ENCODE measurements around the gene KRTAP6-1. TPM values are rescaled to one million over a fixed set of nuclear protein-coding genes. Genes with fewer than 3 reads are reported as not detected.

The KRTAP6-1 gene
- polyA plus RNA-seq (2013, experiment 1 of 2), result not detected
- not detected for polyA plus RNA-seq (2013, experiment 2 of 2)

DNA sequence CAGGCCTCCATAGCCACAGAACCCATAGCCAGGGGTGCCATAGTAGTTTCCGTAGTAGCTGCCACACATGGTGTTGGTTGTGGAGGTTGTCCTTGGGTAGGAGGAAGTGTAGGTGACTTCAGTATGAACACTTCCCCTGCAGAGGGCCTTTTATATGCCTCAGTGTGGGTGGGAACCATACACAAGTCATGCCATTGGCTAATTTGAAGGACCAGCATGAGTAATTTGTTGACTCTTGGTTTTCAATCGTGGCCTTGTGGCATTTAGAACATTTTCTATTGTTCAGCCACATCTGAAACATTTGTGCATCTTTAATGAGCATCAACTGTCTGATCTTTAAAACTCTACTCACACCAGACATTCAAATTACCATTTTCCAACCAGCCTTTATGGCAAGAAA lies at the start of gene KRTAP6-1:
KRTAP6-1 (minus strand) TSS at position 95 of the 400 bp plus-strand sequence; CDS start at position 69, 26 bp downstream.
- H2AK5ac ChIP-seq (ENCODE audit: low read length, severe bottlenecking), result no peak within 1 kb of the TSS
- no peak within 1 kb of the TSS for H2BK15ac ChIP-seq (ENCODE audit: low read depth, poor library complexity, severe bottlenecking)
- no peak for DNase-seq
- no peak within 1 kb of the TSS for H3K18ac ChIP-seq (ENCODE audit: low read depth in 1 of 2, low read length in 2 of 2)
- WGBS, result 68% methylated on average over 2 of the region's 2 CpGs
- no peak within 1 kb of the TSS for H3K14ac ChIP-seq (ENCODE audit: low read length in 2 of 2)
- H2BK5ac ChIP-seq (ENCODE audit: low read depth, low read length, poor library complexity, severe bottlenecking), result no peak within 1 kb of the TSS
- H3K36me3 ChIP-seq (ENCODE audit: control insufficient read depth in 1 of 2, insufficient read depth in 2 of 2, low read depth in 1 of 2, low read length in 2 of 2), result no peaks in the 10 kb centered on the region
- H2BK120ac ChIP-seq (ENCODE audit: low read depth, low read length), result no peak within 1 kb of the TSS
- no peaks in the 10 kb centered on the region for H3K79me1 ChIP-seq (replicated peaks; ENCODE audit: low read length, poor library complexity, severe bottlenecking)
- peaks cover 10% of the 10 kb centered on the region for H3K9me3 ChIP-seq (ENCODE audit: control insufficient read depth, low read length)
- H3K4me3 ChIP-seq (ENCODE audit: insufficient read depth in 1 of 2, low read depth in 1 of 2, low read length in 2 of 2), result no peak within 1 kb of the TSS
- H3K27me3 ChIP-seq (ENCODE audit: control insufficient read depth in 1 of 2, insufficient read depth in 1 of 2, low read length in 2 of 2), result no peaks in the 10 kb centered on the region
- no peak within 1 kb of the TSS for H2BK12ac ChIP-seq (ENCODE audit: low read length in 2 of 2)
- no peak within 1 kb of the TSS for H2AFZ ChIP-seq (ENCODE audit: low read depth, low read length)
- no peak within 1 kb of the TSS for H3K4ac ChIP-seq (ENCODE audit: low read depth in 1 of 2, low read length in 2 of 2)
- no peak within 1 kb of the TSS for H4K8ac ChIP-seq (ENCODE audit: low read length)
- no peak within 1 kb of the TSS for H3K23ac ChIP-seq (ENCODE audit: low read length in 2 of 2)
- H3K4me2 ChIP-seq (ENCODE audit: low read length, poor library complexity, severe bottlenecking), result no peak within 1 kb of the TSS
- no peak within 1 kb of the TSS for H4K91ac ChIP-seq (ENCODE audit: low read length)
- no peak within 1 kb of the TSS for H3K9ac ChIP-seq (ENCODE audit: low read length)
- no peak within 1 kb of the TSS for H3K27ac ChIP-seq (ENCODE audit: low read length, poor library complexity, severe bottlenecking)
- H3K4me1 ChIP-seq (ENCODE audit: control insufficient read depth, insufficient read depth, low read depth, low read length), result no peaks in the 10 kb centered on the region

DNA sequence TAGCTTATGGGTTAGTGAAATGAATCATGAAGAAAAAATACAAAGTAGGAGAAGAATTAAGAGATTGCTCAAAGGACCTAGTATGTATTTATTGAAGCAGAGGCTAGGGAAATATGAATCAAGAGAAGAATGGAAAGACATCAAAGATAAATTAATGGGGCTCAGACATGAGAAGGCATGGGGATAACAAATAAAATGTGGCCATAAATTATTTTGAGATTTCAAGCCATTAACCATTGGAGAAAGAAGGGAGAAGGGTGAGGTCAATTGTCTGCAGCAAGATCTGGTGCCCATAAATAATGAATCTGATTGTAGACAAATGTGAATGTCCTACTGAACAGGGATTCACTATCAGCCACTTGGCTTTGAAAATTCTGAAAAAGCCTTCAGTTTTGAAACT lies 39.2 kb upstream of the KRTAP6-1 start:
- Histone ChIP-seq H2BK120ac (ENCODE audit: low read depth, low read length) (no peak overlapping the region), H4K8ac (ENCODE audit: low read length) (no peak overlapping the region), H3K27ac (ENCODE audit: low read length, poor library complexity, severe bottlenecking) (no peak overlapping the region), H3K4me3 (ENCODE audit: insufficient read depth in 1 of 2, low read depth in 1 of 2, low read length in 2 of 2) (no peak overlapping the region), H3K36me3 (ENCODE audit: control insufficient read depth in 1 of 2, insufficient read depth in 2 of 2, low read depth in 1 of 2, low read length in 2 of 2) (no peaks in the 10 kb centered on the region), H2AFZ (ENCODE audit: low read depth, low read length) (no peak overlapping the region), H2BK15ac (ENCODE audit: low read depth, poor library complexity, severe bottlenecking) (no peak overlapping the region), H3K9ac (ENCODE audit: low read length) (no peak overlapping the region), H3K79me1 (replicated peaks; ENCODE audit: low read length, poor library complexity, severe bottlenecking) (no peaks in the 10 kb centered on the region), H3K9me3 (ENCODE audit: control insufficient read depth, low read length) (peaks cover 4% of the 10 kb centered on the region), H4K91ac (ENCODE audit: low read length) (no peak overlapping the region), H2AK5ac (ENCODE audit: low read length, severe bottlenecking) (no peak overlapping the region), H3K27me3 (ENCODE audit: control insufficient read depth in 1 of 2, insufficient read depth in 1 of 2, low read length in 2 of 2) (no peaks in the 10 kb centered on the region), H3K4me2 (ENCODE audit: low read length, poor library complexity, severe bottlenecking) (no peak overlapping the region), H3K18ac (ENCODE audit: low read depth in 1 of 2, low read length in 2 of 2) (no peak overlapping the region), H2BK5ac (ENCODE audit: low read depth, low read length, poor library complexity, severe bottlenecking) (no peak overlapping the region), H3K14ac (ENCODE audit: low read length in 2 of 2) (no peak overlapping the region), H3K4me1 (ENCODE audit: control insufficient read depth, insufficient read depth, low read depth, low read length) (no peaks in the 10 kb centered on the region), H3K4ac (ENCODE audit: low read depth in 1 of 2, low read length in 2 of 2) (no peak overlapping the region), H2BK12ac (ENCODE audit: low read length in 2 of 2) (no peak overlapping the region), H3K23ac (ENCODE audit: low read length in 2 of 2) (no peak overlapping the region)
- no peak for DNase-seq

DNA sequence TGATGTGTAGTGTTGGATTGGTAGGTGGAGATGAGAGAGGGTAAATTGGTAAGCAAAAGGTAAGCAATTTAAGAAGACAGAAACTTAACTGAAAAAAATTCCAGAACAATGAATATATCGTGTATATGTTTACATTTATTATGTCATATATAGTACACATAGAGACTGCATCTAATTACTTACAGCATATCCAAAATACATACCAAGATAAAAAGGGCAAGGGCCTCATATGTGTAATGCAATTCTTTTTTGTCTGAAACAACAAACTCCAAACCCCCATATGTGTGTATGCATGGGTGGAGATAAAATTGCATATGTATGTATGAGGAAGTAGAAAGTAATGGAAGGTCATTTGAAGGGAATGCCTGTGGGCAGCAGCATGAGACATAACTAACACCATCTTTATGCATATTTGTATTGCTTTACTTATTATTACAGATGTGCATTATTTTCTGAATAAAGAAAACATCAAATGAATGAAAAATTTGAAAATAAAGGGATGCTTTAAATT lies 33.2 kb upstream of the KRTAP6-1 start:
- WGBS, result no CpG with 5 or more reads among the region's 1 CpG
- H2AK5ac ChIP-seq (ENCODE audit: low read length, severe bottlenecking), result no peak overlapping the region
- no peaks in the 10 kb centered on the region for H3K4me1 ChIP-seq (ENCODE audit: control insufficient read depth, insufficient read depth, low read depth, low read length)
- no peak overlapping the region for H2BK5ac ChIP-seq (ENCODE audit: low read depth, low read length, poor library complexity, severe bottlenecking)
- no peak overlapping the region for H3K23ac ChIP-seq (ENCODE audit: low read length in 2 of 2)
- H3K14ac ChIP-seq (ENCODE audit: low read length in 2 of 2), result no peak overlapping the region
- no peak overlapping the region for H2BK12ac ChIP-seq (ENCODE audit: low read length in 2 of 2)
- H3K18ac ChIP-seq (ENCODE audit: low read depth in 1 of 2, low read length in 2 of 2), result no peak overlapping the region
- no peak overlapping the region for H3K4ac ChIP-seq (ENCODE audit: low read depth in 1 of 2, low read length in 2 of 2)
- no peak overlapping the region for H2BK15ac ChIP-seq (ENCODE audit: low read depth, poor library complexity, severe bottlenecking)
- H3K9ac ChIP-seq (ENCODE audit: low read length), result no peak overlapping the region
- no peaks in the 10 kb centered on the region for H3K27me3 ChIP-seq (ENCODE audit: control insufficient read depth in 1 of 2, insufficient read depth in 1 of 2, low read length in 2 of 2)
- H4K91ac ChIP-seq (ENCODE audit: low read length), result no peak overlapping the region
- no peak overlapping the region for H2BK120ac ChIP-seq (ENCODE audit: low read depth, low read length)
- H3K4me3 ChIP-seq (ENCODE audit: insufficient read depth in 1 of 2, low read depth in 1 of 2, low read length in 2 of 2), result no peak overlapping the region
- DNase-seq, result no peak
- H3K79me1 ChIP-seq (replicated peaks; ENCODE audit: low read length, poor library complexity, severe bottlenecking), result no peaks in the 10 kb centered on the region
- no peak overlapping the region for H3K4me2 ChIP-seq (ENCODE audit: low read length, poor library complexity, severe bottlenecking)
- H2AFZ ChIP-seq (ENCODE audit: low read depth, low read length), result no peak overlapping the region
- no peak overlapping the region for H4K8ac ChIP-seq (ENCODE audit: low read length)
- peaks cover 13% of the 10 kb centered on the region for H3K9me3 ChIP-seq (ENCODE audit: control insufficient read depth, low read length)
- no peak overlapping the region for H3K27ac ChIP-seq (ENCODE audit: low read length, poor library complexity, severe bottlenecking)
- H3K36me3 ChIP-seq (ENCODE audit: control insufficient read depth in 1 of 2, insufficient read depth in 2 of 2, low read depth in 1 of 2, low read length in 2 of 2), result no peaks in the 10 kb centered on the region

DNA sequence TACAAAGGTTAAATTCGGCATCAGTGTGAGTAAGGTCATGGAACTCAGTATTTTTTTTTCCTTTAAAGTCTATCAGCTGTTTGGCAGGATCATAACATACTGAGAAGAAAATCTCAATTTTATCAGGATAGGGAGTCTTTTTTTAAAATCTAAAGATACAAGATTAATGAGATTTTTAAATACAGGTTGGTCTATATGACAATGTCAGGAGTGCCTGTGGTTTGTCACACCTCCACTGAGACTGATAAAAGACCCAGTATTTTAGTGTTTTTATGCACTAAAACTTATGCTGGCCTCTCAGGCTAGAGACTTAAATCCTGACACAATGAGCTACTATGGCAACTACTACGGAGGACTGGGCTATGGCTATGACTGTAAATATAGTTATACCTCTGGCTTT lies 28.8 kb upstream of the KRTAP6-1 start, which contains the start of gene KRTAP20-3:
KRTAP20-3 (plus strand) TSS at position 301 of the 400 bp plus-strand sequence.
- Histone ChIP-seq H2AK5ac (ENCODE audit: low read length, severe bottlenecking) (no peak within 1 kb of the TSS), H3K18ac (ENCODE audit: low read depth in 1 of 2, low read length in 2 of 2) (no peak within 1 kb of the TSS), H2BK5ac (ENCODE audit: low read depth, low read length, poor library complexity, severe bottlenecking) (no peak within 1 kb of the TSS), H3K4ac (ENCODE audit: low read depth in 1 of 2, low read length in 2 of 2) (no peak within 1 kb of the TSS), H2BK12ac (ENCODE audit: low read length in 2 of 2) (no peak within 1 kb of the TSS), H3K27me3 (ENCODE audit: control insufficient read depth in 1 of 2, insufficient read depth in 1 of 2, low read length in 2 of 2) (no peaks in the 10 kb centered on the region), H2BK15ac (ENCODE audit: low read depth, poor library complexity, severe bottlenecking) (no peak within 1 kb of the TSS), H3K4me2 (ENCODE audit: low read length, poor library complexity, severe bottlenecking) (no peak within 1 kb of the TSS), H3K36me3 (ENCODE audit: control insufficient read depth in 1 of 2, insufficient read depth in 2 of 2, low read depth in 1 of 2, low read length in 2 of 2) (no peaks in the 10 kb centered on the region), H4K8ac (ENCODE audit: low read length) (no peak within 1 kb of the TSS), H4K91ac (ENCODE audit: low read length) (no peak within 1 kb of the TSS), H2AFZ (ENCODE audit: low read depth, low read length) (no peak within 1 kb of the TSS), H3K14ac (ENCODE audit: low read length in 2 of 2) (no peak within 1 kb of the TSS), H3K23ac (ENCODE audit: low read length in 2 of 2) (no peak within 1 kb of the TSS), H3K4me1 (ENCODE audit: control insufficient read depth, insufficient read depth, low read depth, low read length) (no peaks in the 10 kb centered on the region), H3K4me3 (ENCODE audit: insufficient read depth in 1 of 2, low read depth in 1 of 2, low read length in 2 of 2) (no peak within 1 kb of the TSS), H2BK120ac (ENCODE audit: low read depth, low read length) (no peak within 1 kb of the TSS), H3K9me3 (ENCODE audit: control insufficient read depth, low read length) (peaks cover 13% of the 10 kb centered on the region), H3K27ac (ENCODE audit: low read length, poor library complexity, severe bottlenecking) (no peak within 1 kb of the TSS), H3K9ac (ENCODE audit: low read length) (no peak within 1 kb of the TSS), H3K79me1 (replicated peaks; ENCODE audit: low read length, poor library complexity, severe bottlenecking) (no peaks in the 10 kb centered on the region)
- 94% methylated on average over 2 of the region's 2 CpGs for WGBS
- DNase-seq, result no peak
